ENCODE results near the gene C7orf57.

The C7orf57 gene

GRCh38 chr7:48035301-48035966, at the start of gene C7orf57:
Gene C7orf57 (plus strand): TSS chr7:48035543. CDS start chr7:48036309, 766 bp downstream.
- no peak within 1 kb of the TSS for H3K27ac ChIP-seq
- TF ChIP-seq, protein P1, sequence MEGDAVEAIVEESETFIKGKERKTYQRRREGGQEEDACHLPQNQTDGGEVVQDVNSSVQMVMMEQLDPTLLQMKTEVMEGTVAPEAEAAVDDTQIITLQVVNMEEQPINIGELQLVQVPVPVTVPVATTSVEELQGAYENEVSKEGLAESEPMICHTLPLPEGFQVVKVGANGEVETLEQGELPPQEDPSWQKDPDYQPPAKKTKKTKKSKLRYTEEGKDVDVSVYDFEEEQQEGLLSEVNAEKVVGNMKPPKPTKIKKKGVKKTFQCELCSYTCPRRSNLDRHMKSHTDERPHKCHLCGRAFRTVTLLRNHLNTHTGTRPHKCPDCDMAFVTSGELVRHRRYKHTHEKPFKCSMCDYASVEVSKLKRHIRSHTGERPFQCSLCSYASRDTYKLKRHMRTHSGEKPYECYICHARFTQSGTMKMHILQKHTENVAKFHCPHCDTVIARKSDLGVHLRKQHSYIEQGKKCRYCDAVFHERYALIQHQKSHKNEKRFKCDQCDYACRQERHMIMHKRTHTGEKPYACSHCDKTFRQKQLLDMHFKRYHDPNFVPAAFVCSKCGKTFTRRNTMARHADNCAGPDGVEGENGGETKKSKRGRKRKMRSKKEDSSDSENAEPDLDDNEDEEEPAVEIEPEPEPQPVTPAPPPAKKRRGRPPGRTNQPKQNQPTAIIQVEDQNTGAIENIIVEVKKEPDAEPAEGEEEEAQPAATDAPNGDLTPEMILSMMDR (IDR thresholded peaks at IDR 0.05) = no peak

DNA sequence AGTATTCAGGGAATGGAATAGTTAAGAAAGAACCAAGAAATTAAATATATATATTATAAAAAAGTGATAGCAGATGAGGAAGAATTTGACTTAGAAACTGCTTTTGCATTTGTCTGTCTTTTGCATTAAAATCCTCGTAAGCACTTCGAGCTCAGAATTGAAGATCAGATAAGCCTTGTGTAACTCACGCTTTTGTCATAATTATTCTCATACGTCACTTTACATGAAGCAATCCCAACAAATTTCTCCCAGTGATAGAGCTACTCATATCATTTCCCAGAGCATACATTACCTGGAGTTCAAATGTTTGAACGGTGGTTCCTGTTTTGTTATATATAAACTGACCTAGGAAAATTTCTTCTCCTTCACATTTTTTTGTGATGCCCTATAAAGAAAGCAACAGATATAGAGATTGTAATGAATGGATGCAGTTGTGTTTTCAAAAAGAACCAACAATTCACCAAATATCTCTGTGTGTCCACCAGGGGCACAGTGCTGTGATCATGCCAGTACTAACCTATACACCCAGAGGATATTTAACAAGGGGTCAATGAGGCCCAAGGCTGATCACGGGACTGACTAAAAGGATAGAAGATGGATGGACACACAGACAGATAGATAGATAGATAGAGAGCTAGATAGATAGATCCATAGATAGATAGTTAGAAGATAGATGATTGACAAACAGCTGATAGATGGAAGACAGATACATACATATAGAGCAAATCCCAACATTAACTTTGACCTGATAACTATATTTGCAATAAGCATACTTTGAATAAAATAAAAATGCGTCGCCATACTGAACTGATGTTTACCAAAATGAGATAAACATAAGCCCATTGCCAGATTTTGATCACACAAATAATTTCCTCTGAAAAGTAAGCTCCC, 46.6 kb upstream of the C7orf57 start:
- no peak overlapping the region for H3K27ac ChIP-seq
- TF ChIP-seq, protein P1 (IDR thresholded peaks at IDR 0.05) = peak; percentile 63
- no peak for TF ChIP-seq ZFX (IDR thresholded peaks at IDR 0.05; ENCODE audit: borderline replicate concordance)

DNA sequence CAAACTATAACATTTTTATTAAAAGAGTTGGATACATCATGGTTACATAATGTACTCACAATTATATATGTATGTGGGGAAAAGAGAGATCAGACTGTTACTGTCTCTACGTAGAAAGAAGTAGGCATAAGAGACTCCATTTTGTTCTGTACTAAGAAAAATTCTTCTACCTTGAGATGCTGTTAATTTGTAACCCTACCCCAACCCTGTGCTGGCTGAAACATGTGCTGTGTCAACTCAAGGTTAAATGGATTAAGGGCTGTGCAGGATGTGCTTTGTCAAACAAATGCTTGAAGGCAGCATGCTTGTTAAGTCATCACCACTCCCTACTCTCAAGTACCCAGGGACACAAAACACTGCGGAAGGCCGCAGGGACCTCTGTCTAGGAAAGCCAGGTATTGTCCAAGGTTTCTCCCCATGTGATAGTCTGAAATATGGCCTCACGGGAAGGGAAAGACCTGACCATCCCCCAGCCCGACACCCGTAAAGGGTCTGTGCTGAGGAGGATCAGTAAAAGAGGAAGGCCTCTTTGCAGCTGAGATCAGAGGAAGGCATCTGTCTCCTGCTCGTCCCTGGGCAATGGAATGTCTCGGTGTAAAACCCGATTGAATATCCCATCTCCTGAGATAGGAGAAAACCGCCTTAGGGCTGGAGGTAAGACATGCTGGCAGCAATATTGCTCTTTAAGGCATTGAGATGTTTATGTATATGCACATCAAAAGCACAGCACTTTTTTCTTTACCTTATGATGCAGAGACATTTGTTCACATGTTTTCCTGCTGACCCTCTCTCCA, 45.5 kb upstream of the C7orf57 start:
- peak overlapping the region; percentile 27; the same call in 1 of the 2 replicates for H3K27ac ChIP-seq

DNA sequence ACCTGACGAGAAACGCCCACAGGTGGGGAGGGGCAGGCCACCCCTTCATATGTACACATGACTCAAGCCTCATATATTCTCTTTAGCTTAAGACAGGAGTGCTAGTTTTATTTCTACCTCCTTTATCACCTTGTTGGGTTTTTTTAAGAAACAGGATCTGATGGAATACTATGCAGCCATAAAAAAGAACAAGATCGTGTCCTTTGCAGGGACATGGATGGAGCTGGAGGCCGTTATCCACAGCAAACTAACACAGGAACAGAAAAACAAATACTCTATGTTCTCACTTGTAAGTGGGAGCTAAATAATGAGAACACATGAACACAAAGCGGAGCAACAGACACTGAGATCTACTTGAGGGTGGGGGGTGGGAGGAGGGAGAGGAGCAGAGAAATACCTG, 44.8 kb upstream of the C7orf57 start:
- TF ChIP-seq, protein P1 (IDR thresholded peaks at IDR 0.05) = no peak
- no peak for TF ChIP-seq ZFX (IDR thresholded peaks at IDR 0.05; ENCODE audit: borderline replicate concordance)

GRCh38 chr7:47991270-47991669, 44.1 kb upstream of the C7orf57 start:
- TF ChIP-seq, protein P1 (IDR thresholded peaks at IDR 0.05) = no peak
- no peak for TF ChIP-seq ZFX (IDR thresholded peaks at IDR 0.05; ENCODE audit: borderline replicate concordance)
- no peak overlapping the region for H3K27ac ChIP-seq

More for the DNA sequence above, 44.8 kb upstream of the C7orf57 start:
- H3K27ac ChIP-seq = no peak overlapping the region

- H3K27ac ChIP-seq = no peak overlapping the region
- TF ChIP-seq ZFX (IDR thresholded peaks at IDR 0.05; ENCODE audit: borderline replicate concordance) = no peak
- TF ChIP-seq, protein P1 (IDR thresholded peaks at IDR 0.05) = peak; percentile 23
These were observed 43.5 kb upstream of the C7orf57 start for GRCh38 chr7:47991741-47992311.

GRCh38 chr7:47992446-47992845, 42.9 kb upstream of the C7orf57 start:
- TF ChIP-seq, protein P1 (IDR thresholded peaks at IDR 0.05) = no peak
- TF ChIP-seq ZFX (IDR thresholded peaks at IDR 0.05; ENCODE audit: borderline replicate concordance) = no peak
- no peak overlapping the region for H3K27ac ChIP-seq
